Head of caudate nucleus (tissue), 42 donors: Measurements from ENCODE around the gene RBPMS2.
A peak's percentile ranks its signal among the peaks of the same experiment; 100 is the strongest.

Source experiments
- DNase-seq, 42 donors: peaks; one replicate each; pipeline versions ENCODE4 v3.0.0 to v3.0.0-alpha.2; 2020 to 2021; ENCODE audit warnings: mixed read lengths in 7 of 42
- intact Hi-C: fragments of 100-400 bp; cut with DNase I; formaldehyde crosslinking; loops from one replicate; pipeline ENCODE4 v1.15.0; 2022

Gene RBPMS2

GRCh38 chr15:64739156-64739555, 36.2 kb downstream of the RBPMS2 start:
- no peak for DNase-seq
- intact Hi-C loops, result no loop called here

GRCh38 chr15:64738226-64739095, 36.9 kb downstream of the RBPMS2 start:
- intact Hi-C loops, result no loop called here

GRCh38 chr15:64732156-64732860, 43.1 kb downstream of the RBPMS2 start:
- DNase-seq, result no peak
- intact Hi-C loops, result loop anchor here (5.0 kb wide), 1 partner anchor 165 kb away; no protein-coding TSS in a partner anchor

More at GRCh38 chr15:64738226-64739095, 36.9 kb downstream of the RBPMS2 start:
- no peak for DNase-seq

- DNase-seq, result no peak
- intact Hi-C loops, result loop anchor here (5.0 kb wide), 1 partner anchor 166 kb away; no protein-coding TSS in a partner anchor
These were observed 43.6 kb downstream of the RBPMS2 start for GRCh38 chr15:64731805-64732151.

GRCh38 chr15:64731012-64731804, 44.2 kb downstream of the RBPMS2 start:
- peak; percentile 77 to 95 (median 90) for DNase-seq
- intact Hi-C loops, result loop anchor here (5.0 kb wide), 1 partner anchor 166 kb away; no protein-coding TSS in a partner anchor

GRCh38 chr15:64730151-64730550, 45.2 kb downstream of the RBPMS2 start:
- no peak for DNase-seq
- intact Hi-C loops, result loop anchor here (5.0 kb wide), 1 partner anchor 167 kb away; no protein-coding TSS in a partner anchor

- intact Hi-C loops, result no loop called here
- no peak for DNase-seq
These were observed 55.2 kb downstream of the RBPMS2 start for GRCh38 chr15:64720188-64720587.

- intact Hi-C loops, result no loop called here
- peak in 1 of 42 donors; percentile 22 for DNase-seq
These were observed 57.5 kb downstream of the RBPMS2 start for GRCh38 chr15:64717735-64718495.

- intact Hi-C loops, result no loop called here
These were observed 58.3 kb downstream of the RBPMS2 start for GRCh38 chr15:64717130-64717529.

GRCh38 chr15:64716452-64716851, 58.9 kb downstream of the RBPMS2 start:
- intact Hi-C loops, result no loop called here

More at GRCh38 chr15:64717130-64717529, 58.3 kb downstream of the RBPMS2 start:
- DNase-seq, result no peak

GRCh38 chr15:64713592-64713991, 61.8 kb downstream of the RBPMS2 start:
- intact Hi-C loops, result no loop called here
- DNase-seq, result no peak

More at GRCh38 chr15:64716452-64716851, 58.9 kb downstream of the RBPMS2 start:
- no peak for DNase-seq

GRCh38 chr15:64712353-64712752, 63.0 kb downstream of the RBPMS2 start:
- intact Hi-C loops, result no loop called here
- DNase-seq, result no peak

GRCh38 chr15:64710676-64711428, 64.5 kb downstream of the RBPMS2 start:
- DNase-seq, result no peak
- intact Hi-C loops, result no loop called here

GRCh38 chr15:64706011-64706911, 69.1 kb downstream of the RBPMS2 start:
- DNase-seq, result no peak
- intact Hi-C loops, result no loop called here

- intact Hi-C loops, result no loop called here
- no peak for DNase-seq
These were observed 70.4 kb downstream of the RBPMS2 start for GRCh38 chr15:64705006-64705405.

- intact Hi-C loops, result no loop called here
- DNase-seq, result peak in 3 of 42 donors; percentile 31 to 48 (median 34)
These were observed 71.8 kb downstream of the RBPMS2 start for GRCh38 chr15:64703632-64703959.
